KMS-11 (cell line): Measurements from ENCODE around the gene DNAJB8.

Source experiments
- H2AFZ ChIP-seq: fragments of 200-600 bp; sonication (generic); 2 replicates; pipeline ENCODE4 v1.6.1; 2016; ENCODE audit warnings: antibody characterized with exemption, mixed run types, low read depth
- H3K27ac ChIP-seq: fragments of 200-600 bp; sonication (generic); 2 replicates; pipeline ENCODE4 v1.6.1; 2016; ENCODE audit warnings: mild to moderate bottlenecking, mixed run types
- H3K27me3 ChIP-seq: fragments of 200-600 bp; sonication (generic); 2 replicates; pipeline ENCODE4 v1.6.1; 2017; ENCODE audit warnings: mild to moderate bottlenecking, low read depth, mixed run types, moderate library complexity; ENCODE audit not compliant: insufficient read depth
- H3K36me3 ChIP-seq: fragments of 200-600 bp; sonication (generic); 2 replicates; pipeline ENCODE4 v1.6.1; 2017; ENCODE audit warnings: mild to moderate bottlenecking, mixed run types; ENCODE audit not compliant: insufficient read depth
- H3K4me1 ChIP-seq: fragments of 200-600 bp; sonication (generic); 2 replicates; pipeline ENCODE4 v1.6.1; 2016; ENCODE audit warnings: mild to moderate bottlenecking, low read depth, mixed run types; ENCODE audit not compliant: poor library complexity, severe bottlenecking
- H3K4me2 ChIP-seq: fragments of 200-600 bp; sonication (generic); 2 replicates; pipeline ENCODE4 v1.7.0; 2016; ENCODE audit warnings: mild to moderate bottlenecking, mixed run types
- H3K4me3 ChIP-seq: fragments of 200-600 bp; sonication (generic); IDR thresholded peaks from 2 replicates; pipeline ENCODE4 v1.6.1; 2017; ENCODE audit warnings: low read depth, low read length, mixed read lengths; ENCODE audit not compliant: insufficient read depth
- H3K79me2 ChIP-seq: fragments of 200-600 bp; sonication (generic); 2 replicates; pipeline ENCODE4 v1.6.1; 2016; ENCODE audit warnings: low read depth, mixed run types; ENCODE audit not compliant: insufficient read depth
- H3K9ac ChIP-seq: fragments of 200-600 bp; sonication (generic); 2 replicates; pipeline ENCODE4 v1.6.1; 2016; ENCODE audit warnings: mild to moderate bottlenecking, mixed run types
- H4K20me1 ChIP-seq: fragments of 200-600 bp; sonication (generic); 2 replicates; pipeline ENCODE4 v1.6.1; 2016; ENCODE audit warnings: mild to moderate bottlenecking, mixed run types; ENCODE audit not compliant: insufficient read depth
- TF ChIP-seq, protein P1 (sequence below): fragments of 200-600 bp; sonication (generic); conservative IDR thresholded peaks from 2 replicates; pipeline ENCODE4 v1.6.1; 2017; ENCODE audit warnings: low read depth, mild to moderate bottlenecking, antibody characterized with exemption, low read length, moderate library complexity, mixed read lengths

DNAJB8 gene

GRCh38 chr3:128486681-128487537 is 20.2 kb upstream of the DNAJB8 start:
- peaks cover 97% of the 10 kb centered on the region for H3K27me3 ChIP-seq
- TF ChIP-seq, protein P1, sequence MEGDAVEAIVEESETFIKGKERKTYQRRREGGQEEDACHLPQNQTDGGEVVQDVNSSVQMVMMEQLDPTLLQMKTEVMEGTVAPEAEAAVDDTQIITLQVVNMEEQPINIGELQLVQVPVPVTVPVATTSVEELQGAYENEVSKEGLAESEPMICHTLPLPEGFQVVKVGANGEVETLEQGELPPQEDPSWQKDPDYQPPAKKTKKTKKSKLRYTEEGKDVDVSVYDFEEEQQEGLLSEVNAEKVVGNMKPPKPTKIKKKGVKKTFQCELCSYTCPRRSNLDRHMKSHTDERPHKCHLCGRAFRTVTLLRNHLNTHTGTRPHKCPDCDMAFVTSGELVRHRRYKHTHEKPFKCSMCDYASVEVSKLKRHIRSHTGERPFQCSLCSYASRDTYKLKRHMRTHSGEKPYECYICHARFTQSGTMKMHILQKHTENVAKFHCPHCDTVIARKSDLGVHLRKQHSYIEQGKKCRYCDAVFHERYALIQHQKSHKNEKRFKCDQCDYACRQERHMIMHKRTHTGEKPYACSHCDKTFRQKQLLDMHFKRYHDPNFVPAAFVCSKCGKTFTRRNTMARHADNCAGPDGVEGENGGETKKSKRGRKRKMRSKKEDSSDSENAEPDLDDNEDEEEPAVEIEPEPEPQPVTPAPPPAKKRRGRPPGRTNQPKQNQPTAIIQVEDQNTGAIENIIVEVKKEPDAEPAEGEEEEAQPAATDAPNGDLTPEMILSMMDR = no peak
- peak overlapping the region; percentile 88 for H2AFZ ChIP-seq
- H3K27ac ChIP-seq = no peak overlapping the region
- no peak overlapping the region for H3K9ac ChIP-seq
- no peaks in the 10 kb centered on the region for H3K36me3 ChIP-seq
- peak overlapping the region; percentile 94 for H3K4me2 ChIP-seq
- H3K4me3 ChIP-seq = peak overlapping the region; percentile 40
- H4K20me1 ChIP-seq = no peaks in the 10 kb centered on the region
- H3K4me1 ChIP-seq = no peaks in the 10 kb centered on the region
- no peaks in the 10 kb centered on the region for H3K79me2 ChIP-seq

GRCh38 chr3:128486205-128486628 is 19.5 kb upstream of the DNAJB8 start:
- peak overlapping the region; percentile 94; the same call in 1 of the 2 replicates for H3K4me2 ChIP-seq
- H3K36me3 ChIP-seq = no peaks in the 10 kb centered on the region
- no peaks in the 10 kb centered on the region for H3K79me2 ChIP-seq
- H2AFZ ChIP-seq = no peak overlapping the region; the same call in 1 of the 2 replicates
- TF ChIP-seq, protein P1 = no peak
- no peaks in the 10 kb centered on the region for H4K20me1 ChIP-seq
- H3K9ac ChIP-seq = no peak overlapping the region
- H3K4me1 ChIP-seq = no peaks in the 10 kb centered on the region
- no peak overlapping the region for H3K4me3 ChIP-seq
- no peak overlapping the region for H3K27ac ChIP-seq
- H3K27me3 ChIP-seq = peaks cover 97% of the 10 kb centered on the region

DNA sequence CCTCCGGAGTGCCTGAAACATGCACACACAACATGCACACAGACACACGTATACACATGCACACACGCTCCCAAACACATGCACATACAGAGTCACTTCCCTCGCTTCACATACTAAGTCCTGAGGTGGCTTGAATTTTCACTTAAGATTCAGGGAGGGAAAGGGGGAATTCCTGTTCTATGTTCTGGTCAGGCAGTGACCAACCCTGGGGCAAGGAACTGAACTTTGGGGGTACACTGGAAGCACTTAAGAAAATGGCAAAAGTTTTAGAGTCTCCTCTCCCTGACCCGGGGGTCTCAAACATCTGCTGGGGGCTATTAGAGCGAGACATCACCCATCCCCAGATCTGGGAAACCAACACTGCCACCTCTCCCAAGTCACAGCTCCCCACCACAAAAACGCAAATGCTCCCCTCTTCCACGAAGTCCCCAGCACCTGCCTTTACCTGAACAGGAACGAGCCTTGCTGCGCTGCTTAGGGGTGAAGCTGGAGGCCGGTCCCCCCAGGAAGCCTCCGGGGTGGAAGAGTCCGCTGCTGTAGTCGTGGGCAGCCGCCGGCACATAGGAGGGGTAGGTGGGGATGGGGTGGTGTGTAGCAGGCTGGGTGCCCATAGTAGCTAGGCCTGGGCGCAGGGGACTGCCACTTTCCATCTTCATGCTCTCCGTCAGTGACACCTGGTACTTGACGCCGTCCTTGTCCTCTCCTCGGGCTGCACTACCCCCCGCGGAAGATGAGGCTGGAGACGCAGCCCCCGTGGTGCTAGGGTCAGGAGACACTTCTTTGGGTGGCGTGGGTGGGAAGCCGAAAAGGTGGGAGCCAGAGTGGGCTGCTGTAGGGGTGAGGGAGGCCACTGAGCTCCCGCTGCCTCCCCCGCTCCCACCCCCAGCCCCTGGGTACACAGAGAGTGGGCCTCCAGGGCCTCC is 18.9 kb upstream of the DNAJB8 start:
- peaks cover 97% of the 10 kb centered on the region for H3K27me3 ChIP-seq
- no peak overlapping the region for H3K4me2 ChIP-seq
- H3K9ac ChIP-seq = no peak overlapping the region

More for the DNA sequence above, 18.9 kb upstream of the DNAJB8 start:
- Histone ChIP-seq H3K27ac (no peak overlapping the region), H4K20me1 (no peaks in the 10 kb centered on the region), H3K4me3 (no peak overlapping the region), H3K79me2 (no peaks in the 10 kb centered on the region), H3K4me1 (no peaks in the 10 kb centered on the region), H2AFZ (no peak overlapping the region), H3K36me3 (no peaks in the 10 kb centered on the region)
- TF ChIP-seq, protein P1 = no peak
